OCI-M2 (cell line): ENCODE measurements around the gene TSHZ2.
"Not testable (repeated sequence)": the region's sequence is repeated elsewhere in the genome, so short reads cannot be mapped to it uniquely, and the experiment has no call there.

Source experiments
- DNase-seq: peaks from one replicate; lab custom pipeline; 2025; ENCODE audit not compliant: unreplicated experiment; lab: John Stamatoyannopoulos, UW

The TSHZ2 gene

DNA sequence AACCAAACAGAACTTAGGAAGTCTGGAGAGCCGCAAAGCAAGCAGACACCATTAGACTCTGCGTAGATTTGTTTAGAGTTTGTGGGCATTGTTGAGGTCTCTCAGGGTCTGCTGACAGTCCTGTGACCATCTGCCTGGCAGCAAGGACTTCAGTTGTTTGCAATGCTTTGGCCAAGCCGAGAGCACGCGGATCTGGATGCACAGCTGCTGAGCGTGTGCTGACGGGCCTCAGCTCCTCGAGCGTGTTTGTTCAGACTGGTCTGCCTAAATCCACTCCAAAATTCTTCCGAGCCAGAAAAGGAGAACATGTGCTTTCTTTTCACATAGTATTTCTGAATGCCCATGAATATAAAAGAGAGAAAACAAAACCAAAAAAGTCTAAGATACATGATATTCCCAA, 462.5 kb downstream of the TSHZ2 start:
- DNase-seq, result no peak

GRCh38 chr20:53436927-53437326, 464.8 kb downstream of the TSHZ2 start:
- DNase-seq, result not testable (repeated sequence)

DNA sequence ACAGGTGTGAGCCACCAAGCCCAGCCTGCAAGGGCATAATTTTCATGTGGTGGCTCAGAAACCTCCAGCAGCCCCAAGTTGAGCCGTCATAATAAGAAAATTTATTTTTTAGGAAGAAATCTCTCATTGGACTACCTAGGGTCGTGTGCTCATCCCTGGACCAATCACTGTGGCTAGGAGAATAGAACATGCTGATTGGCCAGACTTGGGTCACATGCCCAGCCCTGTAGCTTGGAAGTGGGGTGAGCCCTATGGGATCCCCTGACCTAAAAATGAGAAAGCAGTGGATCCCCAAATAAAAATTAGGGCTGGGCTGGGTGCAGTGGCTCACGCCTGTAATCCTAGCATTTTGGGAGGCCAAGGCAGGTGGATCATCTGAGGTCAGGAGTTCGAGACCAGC, 466.2 kb downstream of the TSHZ2 start:
- DNase-seq, result no peak

GRCh38 chr20:53439046-53439445, 466.9 kb downstream of the TSHZ2 start:
- no peak for DNase-seq

GRCh38 chr20:53439616-53440015, 467.5 kb downstream of the TSHZ2 start:
- no peak for DNase-seq

DNA sequence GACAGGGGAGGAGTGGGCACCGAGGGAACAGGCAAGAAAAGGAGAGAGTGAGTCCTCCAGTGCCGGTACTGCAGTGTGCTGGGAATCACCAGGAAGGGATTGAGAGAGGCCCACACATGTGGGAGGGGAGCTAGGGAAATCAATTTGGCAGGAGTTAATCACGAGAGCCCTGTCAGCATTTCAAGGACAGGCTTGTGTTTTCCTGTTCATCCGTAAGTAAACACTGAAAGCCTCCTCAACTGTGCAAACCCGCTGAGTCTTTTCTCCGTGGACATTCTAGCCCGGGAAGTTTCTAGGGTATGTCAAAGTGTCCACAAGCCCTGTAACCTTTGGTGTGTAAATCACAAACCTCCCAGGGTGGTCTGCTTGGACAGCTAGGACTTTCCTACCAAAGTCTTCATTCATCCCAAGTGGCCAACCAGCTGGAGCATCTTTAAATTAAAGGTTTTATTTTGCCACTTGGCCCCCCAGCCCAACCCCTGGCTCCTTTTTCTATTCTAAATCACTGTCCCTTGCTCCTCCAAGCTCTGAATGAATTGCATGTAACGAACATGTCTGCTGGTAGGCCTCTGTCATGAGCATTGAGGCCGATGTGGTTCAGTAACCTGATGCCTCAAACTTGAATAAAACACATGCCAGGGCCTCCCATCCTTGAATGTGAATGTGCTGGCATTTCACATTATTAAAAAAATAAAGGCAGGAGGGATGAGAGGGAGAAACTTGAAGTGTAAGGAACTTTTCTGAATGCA, 472.4 kb downstream of the TSHZ2 start:
- DNase-seq, result no peak

GRCh38 chr20:53445321-53445731, 473.2 kb downstream of the TSHZ2 start:
- DNase-seq, result no peak

DNA sequence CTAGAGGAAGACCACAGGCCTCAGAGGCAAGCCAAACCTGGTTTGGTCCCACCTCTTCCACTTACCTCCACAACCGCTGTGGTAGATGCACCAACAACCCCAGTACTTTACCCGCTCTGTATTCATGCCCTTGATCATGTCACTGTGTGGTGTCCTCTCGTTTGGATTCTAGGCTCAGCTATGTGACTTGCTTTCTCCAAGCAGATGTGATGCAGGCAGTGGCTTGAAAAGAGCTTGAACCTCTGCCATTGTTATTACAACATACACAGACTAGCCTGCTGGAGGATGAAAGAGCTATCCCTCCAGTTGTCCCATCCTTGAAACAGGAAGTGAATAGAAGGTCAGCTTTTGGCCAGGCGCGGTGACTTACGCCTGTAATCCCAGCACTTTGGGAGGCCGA, 473.8 kb downstream of the TSHZ2 start:
- DNase-seq, result no peak

DNA sequence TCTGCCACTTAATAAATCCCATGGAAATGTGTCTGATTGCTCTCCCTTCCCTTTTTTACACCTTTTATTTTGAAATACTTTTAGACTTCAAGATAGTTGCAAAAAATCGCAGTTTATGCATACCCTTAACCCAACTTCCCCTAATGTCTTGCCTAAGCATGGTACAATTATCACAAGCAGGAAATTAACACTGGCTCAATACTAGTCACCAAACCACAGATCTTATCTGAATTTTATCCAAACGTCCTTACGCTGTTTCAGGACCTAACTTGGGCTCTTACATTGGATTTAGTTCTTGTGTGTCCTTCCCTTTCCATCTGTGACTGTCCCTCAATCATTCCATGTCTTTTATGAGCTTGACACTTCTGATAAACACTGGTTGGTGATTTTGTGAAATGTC, 475.2 kb downstream of the TSHZ2 start:
- DNase-seq, result no peak

DNA sequence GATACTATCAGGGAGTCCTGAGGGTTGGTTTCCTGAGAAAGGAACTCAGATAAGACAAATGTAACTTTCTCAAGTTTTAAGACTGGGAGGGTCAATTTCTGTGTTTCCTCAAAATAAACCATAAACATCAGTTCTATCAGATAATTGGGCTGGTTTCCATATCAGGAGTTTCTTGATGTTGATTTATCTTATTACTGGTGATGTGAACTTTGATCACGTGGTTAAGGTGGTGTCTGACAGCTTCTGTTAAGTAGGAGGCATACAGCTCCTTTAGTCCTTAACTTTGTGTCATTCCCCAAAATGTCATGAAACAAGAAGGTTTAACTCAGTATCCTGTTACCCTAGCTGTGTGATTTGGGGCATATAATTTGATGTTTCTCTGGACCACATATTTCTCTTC, 476.3 kb downstream of the TSHZ2 start:
- no peak for DNase-seq

DNA sequence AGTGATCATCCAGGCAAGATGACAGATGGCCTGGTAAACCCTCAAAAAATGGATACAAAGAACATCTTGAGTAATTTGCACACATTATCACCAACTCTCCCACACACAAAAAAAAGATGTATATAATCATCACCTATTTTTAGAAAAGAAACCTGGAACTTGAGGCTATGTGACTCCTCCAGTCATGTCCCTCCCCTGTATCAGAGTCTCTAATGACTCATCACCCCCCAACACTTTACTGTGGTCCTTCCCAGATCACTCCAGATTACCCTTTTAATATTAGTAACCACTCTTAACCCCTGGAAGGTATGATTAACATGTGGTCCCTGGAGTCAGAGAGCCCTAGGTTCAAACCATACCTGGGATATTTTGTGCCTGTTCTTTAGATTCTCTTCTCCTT, 476.7 kb downstream of the TSHZ2 start:
- no peak for DNase-seq

DNA sequence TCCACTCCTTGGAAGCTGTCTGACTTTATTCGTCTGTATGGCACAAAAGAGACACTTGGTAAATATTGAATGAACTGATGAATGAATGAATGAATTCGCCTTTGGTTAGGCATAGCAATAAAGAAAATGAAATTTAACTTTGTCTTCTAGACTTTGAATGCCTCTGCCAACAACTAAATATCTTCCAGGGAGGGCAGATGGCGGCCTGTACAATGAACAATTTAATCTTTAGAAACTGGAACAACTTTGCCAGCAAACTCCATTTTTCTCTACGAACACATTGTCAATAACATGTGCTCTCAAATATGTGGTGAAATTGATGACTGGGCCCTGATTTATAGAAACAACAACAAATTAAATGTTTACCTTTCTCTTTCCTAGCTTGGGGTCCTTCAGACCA, 480.9 kb downstream of the TSHZ2 start:
- no peak for DNase-seq

DNA sequence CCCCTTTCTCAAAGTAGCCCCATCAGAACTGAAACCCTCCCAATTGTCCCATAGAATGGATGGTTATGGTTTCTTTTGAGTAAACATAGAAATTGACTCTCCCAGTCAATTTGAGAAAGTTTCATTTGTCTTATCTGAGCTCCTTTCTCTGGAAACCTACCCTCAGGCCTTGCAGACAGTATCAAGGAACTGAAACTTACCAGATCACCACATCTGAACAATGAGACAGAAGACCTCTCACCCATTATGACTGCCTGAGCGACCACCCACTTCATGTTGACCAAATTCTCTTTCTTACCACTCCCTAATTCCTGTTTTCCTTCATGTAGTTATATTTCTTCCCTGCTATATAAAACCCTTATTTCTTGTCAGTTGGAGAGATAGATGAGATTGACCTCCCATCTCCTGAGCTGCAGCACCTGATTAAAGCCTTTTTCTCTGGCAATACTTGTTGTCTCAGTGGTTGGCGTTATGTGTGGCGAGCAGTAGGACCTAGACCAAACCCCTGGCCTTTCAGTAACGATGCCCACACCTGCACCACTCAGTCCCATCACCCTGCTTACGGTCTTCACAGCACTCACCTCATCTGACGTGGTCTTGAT, 482.6 kb downstream of the TSHZ2 start:
- DNase-seq, result no peak

DNA sequence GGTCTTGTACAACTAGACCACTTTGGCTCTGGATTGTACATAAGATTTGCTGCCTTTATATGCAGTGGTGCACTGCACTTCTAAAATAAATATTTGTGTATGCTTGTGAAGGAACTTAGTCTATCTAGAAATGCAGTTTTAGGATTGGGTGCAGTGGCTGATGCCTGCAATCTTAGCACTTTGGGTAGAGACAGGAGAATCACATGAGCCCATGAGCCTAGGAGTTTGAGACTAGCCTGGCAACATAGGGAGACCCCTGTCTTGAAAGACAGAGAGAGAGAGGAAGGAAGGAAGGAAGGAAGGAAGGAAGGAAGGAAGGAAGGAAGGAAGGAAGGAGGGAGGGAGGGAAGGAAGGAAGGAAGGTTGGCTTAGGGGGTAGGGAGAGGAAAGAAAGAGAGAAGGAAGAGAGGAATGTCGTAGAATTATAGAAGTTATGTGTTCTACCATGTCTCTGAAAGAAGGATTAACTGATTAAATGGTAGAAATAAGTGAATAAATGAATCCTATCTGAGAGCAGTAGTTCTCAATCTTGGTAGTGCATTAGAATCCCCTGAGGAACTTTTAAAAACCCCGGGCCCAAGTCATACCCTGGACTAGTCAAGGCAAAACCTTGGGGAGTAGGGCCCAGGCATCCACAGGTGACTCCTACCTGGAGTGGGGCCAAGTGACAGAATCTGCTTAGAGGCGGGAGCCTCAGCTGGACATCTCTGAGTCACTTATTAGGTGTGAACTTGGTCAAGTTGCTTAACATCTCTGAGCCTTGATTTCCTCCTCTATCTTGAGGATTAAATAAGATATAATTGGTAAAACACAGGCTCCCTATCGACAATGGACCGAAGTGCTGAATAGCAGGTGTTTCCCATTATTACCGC, 491.2 kb downstream of the TSHZ2 start:
- no peak for DNase-seq

DNA sequence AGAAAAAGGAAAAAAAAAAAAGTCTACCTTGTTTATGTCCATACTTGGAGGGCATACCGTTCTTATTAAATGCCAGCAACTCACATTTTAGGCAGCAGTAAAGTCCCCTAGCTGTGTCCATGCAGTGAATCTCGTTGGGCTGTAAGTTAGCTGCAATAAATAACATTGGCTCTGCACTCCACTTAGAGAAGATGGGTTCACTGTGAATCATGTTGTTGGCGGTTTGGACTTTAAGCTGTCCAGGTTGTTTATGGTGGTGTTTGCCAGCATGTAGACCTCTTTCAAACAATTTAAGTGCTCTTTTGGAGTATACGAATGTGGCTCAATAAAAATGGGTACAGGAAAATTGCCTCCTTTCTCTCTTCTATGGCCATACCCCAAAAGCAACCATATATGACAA, 494.1 kb downstream of the TSHZ2 start:
- DNase-seq, result no peak

- DNase-seq, result no peak
Measured at GRCh38 chr20:53468587-53468986, 496.4 kb downstream of the TSHZ2 start.

- not testable (repeated sequence) for DNase-seq
Measured at GRCh38 chr20:53472859-53473258, 500.7 kb downstream of the TSHZ2 start.

GRCh38 chr20:53480913-53481312, 508.8 kb downstream of the TSHZ2 start:
- DNase-seq, result no peak

GRCh38 chr20:53487461-53488200, 515.5 kb downstream of the TSHZ2 start:
- DNase-seq, result no peak

DNA sequence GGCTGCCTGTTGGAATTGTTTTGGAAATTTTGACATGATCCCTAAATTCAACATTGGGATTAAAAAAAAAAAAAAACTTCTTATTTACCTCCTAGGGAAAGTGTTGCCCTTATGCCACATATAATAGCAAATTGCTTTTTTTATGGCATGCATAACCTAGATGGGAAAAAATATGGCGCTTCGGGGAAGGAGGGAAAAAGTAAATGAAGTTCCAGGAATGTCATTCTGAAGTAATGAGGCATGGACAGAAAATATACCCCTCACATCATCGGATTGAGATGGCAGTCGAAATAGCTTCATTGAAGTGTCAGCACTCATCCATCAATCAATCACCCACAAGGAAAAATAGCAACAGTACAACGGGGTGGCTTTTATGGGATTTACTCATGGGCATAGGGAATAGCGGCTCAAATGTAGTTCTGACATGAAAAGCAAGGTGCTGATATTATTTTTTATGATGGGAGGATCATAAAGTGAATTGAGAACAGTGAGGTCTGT, 516.7 kb downstream of the TSHZ2 start:
- DNase-seq, result no peak

DNA sequence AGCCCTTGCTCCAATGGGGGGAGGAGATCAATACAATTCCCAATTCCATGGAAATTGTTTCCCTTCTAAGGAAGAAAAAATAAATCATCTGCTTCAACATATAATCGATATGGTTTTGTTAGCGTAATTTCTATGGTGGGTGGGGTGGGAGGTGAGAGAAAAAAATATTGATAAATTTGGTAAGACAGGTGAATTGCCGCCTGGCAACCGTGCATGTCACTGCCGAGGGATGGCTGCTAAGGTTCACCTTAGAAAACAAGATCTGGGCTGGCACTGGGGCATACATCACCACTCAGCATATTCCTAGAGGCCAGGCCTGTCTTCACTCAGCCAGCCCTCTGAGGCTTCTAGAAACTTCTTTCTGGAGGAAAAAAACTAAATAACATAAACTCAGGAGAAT, 517.4 kb downstream of the TSHZ2 start:
- DNase-seq, result no peak
